Activated effector memory CD4-positive, alpha-beta T cell treated with Interleukin-2 at 50 U/mL for 16 hours (primary cell): Measurements from ENCODE around the gene SLC2A2.

Experiments
- DNase-seq: peaks from one replicate; pipeline ENCODE4 v3.0.0-alpha.2; 2020

SLC2A2 gene

DNA sequence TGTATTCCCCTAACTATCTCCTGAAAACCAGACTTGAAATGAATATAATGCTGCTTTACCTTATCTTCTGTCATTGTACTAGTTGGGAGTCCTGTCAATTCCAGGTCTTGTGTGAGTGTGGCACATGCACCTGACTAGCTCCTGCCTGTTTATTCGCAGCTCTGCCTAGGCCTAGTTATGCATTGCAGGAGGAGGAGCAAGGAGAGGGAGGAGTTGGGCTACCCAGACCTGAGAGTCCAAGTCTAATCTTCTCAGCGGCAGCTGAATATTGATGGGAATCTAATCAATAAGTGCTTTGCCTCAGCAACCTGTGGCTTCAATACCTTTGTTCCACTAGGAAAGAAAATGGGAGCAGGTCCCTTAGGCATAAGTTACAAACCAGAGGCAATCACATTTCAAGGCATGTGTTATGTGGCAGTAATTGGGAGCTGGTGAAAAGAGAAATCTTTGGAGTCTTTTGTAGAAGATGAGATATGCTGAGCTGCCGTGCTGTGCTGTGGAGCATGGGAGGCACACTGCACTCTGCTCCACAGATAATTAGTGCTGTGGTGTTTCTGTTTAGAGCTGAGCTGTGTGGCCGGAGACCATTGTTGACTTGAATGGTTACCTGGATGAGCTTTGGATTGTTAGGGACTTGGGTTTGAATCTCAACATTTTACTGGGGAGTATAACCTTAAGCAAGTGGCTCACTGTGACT, at the start of gene SLC2A2:
TSS of gene SLC2A2 (minus strand) at position 124 of the 697 bp plus-strand sequence. CDS start at position 74, 50 bp downstream.
- no peak for DNase-seq

- DNase-seq, result no peak
These were observed 45.9 kb upstream of the SLC2A2 start for GRCh38 chr3:171072432-171072831.

DNA sequence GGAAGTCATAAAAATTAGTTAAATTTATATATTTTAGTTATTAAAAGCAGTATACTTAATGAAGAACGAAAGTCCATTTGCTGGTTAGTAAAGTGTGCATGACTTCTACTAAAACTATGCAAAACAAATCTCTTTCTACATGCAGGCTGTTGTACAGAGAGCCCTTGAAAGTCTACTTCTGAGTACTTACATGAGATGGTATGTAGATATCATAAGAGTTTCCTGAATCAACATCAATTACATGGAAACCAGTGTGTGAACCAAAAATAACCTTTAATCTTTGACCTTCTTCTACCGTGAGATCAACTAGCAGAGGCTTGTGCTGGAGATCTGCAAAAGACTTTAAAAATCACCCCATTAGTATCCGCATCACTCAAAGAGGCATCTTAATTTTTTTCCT, 42.1 kb upstream of the SLC2A2 start:
- no peak for DNase-seq

GRCh38 chr3:171066206-171066605, 39.7 kb upstream of the SLC2A2 start:
- no peak for DNase-seq

GRCh38 chr3:171065732-171066131, 39.2 kb upstream of the SLC2A2 start:
- DNase-seq, result no peak

DNA sequence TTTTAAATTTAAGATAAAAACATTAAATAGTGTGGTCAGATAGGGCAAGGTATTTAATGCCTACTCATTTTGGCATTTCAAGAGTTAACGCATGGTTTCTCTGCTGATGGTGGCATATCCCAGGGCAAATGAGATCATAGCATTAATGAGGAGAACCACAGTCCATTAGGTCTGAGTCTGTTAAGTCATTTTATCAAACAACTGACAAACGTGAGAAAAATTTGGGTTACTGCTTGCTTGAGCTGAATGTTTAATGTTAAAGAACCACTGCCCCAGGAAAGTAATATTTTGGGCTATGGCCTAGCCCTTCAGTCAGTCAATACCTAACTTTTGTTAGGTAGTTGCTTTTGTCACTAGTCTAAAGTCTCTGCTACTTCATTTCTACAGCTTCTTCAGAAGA, 37.9 kb upstream of the SLC2A2 start:
- DNase-seq, result no peak

- no peak for DNase-seq
These were observed 35.2 kb upstream of the SLC2A2 start for GRCh38 chr3:171061749-171062148.

GRCh38 chr3:171059978-171060377, 33.5 kb upstream of the SLC2A2 start:
- no peak for DNase-seq

DNA sequence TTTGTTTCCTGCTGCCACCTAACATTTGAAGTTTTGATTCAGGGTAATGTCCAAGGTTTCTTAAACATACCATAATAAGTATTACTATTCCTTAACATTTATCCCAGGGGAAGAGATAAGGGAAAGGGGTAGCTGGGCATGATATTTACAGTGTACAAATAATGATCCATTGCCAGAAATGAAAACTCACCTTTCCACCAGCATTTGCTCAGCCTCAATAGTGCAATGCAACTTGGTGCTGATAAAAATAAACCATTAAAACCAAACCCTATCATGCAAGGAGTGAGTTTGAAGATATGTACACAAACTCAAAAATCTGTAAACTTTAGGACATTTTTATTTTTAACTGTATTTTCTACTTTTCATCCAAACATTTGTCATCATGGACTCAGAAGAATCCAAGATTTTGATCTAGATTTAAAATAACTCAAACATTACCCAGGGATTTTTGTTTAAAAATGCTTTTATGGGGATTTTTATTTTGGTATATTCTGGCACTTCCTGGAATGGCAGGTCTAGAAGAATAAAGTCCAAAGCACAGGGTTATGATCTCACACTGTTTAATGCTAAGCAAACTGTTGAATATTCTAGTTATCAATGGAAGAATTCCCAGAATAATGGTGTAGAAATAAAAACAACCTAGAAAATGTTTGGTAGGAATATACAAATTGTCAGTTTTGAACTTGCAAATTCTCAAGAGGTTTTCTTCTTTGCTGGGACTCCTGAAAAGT, 32.5 kb upstream of the SLC2A2 start:
- DNase-seq, result no peak

GRCh38 chr3:171058058-171058457, 31.5 kb upstream of the SLC2A2 start:
- no peak for DNase-seq

DNA sequence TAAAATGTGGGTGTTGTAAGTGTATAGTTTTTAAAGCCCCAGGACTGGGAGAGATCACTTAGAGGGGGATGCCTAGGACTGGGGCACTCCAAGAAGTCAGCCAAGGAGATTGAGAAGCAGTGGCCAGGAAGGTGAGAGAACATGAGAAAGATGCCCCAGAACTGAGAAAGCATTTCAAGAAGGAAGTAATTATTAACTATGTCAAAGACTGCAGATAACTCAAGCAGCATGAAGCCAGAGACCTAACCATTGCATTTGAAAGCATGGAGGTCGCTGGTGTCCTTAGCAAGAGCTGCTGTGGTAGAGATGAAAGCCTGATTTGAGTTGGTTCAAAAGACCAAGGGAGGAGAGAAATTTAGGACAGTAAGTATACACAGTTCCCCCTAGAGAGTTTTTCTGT, 30.6 kb upstream of the SLC2A2 start:
- DNase-seq, result no peak

DNA sequence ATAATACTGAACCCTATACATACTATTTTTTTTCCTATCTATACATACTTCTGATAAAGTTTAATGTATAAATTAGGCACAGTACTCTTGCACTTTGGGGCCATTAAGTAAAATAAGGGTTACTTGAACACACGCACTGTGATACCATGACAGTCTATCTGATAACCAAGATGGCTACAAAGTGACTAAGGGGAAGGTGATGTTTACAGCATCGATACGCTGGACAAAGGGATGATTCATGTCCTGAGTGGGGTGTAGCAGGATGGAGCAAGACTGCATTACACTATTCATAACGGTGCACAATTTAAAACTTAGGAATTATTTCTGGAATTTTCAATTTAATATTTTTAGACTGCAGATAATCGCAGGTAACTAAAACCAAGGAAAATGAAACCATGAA, 30.0 kb upstream of the SLC2A2 start:
- no peak for DNase-seq

DNA sequence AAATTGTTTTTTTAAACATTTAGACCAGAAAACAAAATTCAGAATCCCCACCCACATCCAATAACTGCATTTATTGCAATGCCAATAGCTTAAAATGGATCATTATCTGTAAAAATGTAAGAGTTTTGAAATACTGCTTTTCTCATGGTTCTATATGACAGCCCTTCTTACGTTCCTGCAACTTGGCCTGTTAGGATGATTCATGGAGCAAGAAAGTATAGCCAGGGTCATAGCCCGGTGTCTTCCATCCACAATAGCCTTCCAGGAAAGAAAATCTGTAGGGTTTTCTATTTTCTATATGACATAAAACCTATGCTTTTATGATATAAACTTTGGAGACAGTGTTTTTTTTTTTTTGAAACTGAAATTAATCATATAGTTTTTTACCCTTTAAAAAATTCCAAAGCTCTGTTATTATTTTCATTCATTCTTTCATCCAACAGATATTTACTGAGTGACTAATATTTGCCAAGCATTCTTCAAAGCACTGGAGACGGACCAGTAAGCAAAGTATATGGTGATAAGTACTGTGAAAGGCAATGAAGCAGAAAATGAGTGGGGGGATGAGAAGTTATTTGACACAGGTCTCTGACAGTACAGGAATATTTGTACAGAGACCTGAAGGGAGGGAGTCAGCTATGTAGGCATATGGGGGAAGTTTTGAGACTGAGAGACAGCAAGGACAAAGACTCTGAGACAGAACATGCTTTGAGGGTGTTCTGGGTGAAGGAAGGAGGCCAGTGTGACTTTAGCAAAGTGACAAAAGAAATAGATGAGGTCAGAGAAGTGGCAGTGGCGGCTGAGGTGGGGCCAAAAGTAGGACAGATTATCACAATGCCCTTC, 29.0 kb upstream of the SLC2A2 start:
- no peak for DNase-seq

DNA sequence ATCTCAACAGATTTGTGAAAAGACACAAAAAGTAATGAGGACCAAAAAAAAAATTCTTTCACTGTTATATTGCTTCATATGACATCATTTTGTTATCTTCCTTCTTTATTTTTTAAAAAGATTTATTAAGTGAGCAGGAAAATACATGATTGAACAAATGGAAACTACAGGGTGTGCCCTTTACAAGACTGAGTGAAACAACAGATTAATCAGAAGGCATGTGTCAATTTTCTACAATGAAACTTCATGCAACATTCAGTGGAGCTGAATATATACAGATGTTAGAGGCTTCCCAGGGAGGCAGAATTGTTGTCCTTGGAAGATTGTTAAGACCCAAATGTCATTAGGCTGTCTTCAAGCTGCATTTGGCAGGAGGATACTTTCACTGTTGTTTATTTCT, 28.4 kb upstream of the SLC2A2 start:
- no peak for DNase-seq

GRCh38 chr3:171054231-171054630, 27.7 kb upstream of the SLC2A2 start:
- DNase-seq, result no peak

DNA sequence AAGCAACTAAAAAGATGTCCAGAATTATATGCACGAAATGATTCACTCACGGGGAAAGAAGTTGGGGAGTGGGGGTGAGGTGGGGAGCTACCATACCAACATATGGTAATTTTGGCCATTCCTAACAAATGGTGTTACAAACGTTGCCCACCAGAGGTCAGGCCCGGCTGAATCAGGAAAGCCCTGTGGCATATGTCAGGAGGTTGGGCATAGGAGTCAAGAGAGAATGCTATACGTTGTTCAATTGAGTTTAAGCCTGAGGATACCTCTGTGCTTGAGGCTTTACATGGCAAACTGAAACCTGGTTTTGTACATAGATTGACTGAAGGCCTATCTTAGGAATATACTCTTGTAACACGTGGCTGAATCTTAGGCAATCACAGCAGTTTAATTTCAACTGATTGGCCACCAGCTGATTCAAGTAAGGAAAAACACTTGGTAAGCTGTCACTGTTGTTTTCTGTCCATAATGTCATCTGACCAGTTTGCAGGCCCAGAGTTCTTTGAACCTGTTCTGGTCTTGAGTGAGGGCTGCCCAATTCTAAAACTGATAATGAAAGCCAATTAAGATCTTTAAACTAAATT, 23.4 kb upstream of the SLC2A2 start:
- peak; percentile 14 for DNase-seq

GRCh38 chr3:171046760-171047159, 20.2 kb upstream of the SLC2A2 start:
- no peak for DNase-seq

DNA sequence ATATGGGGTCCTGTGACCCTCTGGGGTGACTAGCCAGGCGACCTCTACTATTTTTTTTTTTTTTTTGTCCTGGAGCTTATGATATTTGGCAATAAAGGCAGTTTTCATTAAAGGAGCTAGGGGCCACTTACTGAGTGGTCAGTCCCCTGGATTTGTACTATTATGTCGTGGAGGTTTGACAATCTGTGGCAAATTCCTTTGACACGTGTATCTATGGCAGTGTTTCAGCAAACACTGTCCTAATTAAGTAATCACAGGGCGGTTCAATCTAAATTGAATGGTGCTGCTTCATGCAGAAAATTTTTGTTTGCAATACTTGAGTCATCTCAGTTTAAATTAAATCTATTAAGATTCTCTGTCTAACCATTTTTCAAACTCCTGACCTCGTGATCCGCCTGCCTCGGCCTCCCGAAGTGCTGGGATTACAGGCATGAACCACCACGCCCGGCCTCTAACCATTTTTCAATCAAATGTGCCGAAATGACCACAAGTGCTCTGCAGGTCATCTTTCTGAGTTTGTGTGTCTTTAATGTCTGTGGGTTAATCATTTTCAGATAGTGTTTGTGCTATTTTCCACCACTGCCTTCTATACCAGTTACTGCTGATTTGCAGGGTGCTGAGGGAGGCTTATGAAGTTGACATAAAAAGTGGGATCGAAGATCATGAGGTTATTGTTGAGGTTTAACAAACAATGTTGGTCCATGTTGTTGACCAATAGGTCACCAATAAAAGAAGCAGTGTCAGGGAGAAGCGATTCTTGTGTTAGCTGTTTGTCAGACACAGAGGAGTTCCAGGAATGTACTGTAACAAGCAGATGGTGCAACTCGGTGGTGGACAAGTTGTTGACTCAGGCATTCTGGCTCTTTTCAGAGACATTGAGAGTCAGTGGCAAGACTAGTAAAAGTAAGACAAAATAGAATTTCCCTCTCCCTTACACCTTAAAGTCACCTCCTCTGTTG, 18.6 kb upstream of the SLC2A2 start:
- DNase-seq, result no peak

DNA sequence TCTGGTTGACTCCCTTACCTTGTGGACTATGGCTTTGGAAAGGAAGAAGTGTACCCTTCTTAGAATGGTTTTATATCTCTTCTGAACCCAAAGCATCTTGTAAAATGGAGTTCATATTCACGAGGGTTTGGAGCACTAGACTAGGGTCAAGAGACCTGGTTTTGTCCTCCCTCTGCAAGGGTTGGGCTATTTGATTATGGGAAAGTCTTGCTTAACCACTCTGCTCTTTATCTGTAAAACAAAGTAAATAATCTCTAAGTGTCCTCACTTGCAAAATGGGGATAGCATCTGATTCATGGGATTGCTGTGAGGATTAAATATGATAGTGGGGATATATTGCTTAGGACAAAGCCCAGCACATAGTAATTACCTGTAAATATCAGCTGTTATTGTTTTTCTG, 17.9 kb upstream of the SLC2A2 start:
- no peak for DNase-seq

- no peak for DNase-seq
These were observed 13.2 kb upstream of the SLC2A2 start for GRCh38 chr3:171039674-171040073.

DNA sequence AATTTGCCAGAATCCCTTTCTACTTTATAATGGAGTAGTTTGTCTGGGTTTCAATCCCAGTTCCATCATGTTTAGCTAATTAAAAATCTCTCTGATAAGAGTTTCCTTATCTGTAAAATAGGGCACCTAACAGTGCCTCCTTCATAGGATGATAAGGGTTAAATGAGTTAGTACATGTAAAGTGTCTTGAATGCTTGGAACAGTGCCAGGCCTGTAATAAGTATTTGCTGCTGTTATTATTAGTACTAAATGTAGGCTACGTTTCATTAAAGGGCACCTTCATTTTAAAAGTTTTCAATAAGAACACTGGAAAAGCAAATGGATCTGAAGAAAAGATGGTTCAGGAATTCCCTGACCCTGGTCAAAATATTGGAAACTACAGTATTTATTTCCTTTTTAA, 11.8 kb upstream of the SLC2A2 start:
- no peak for DNase-seq

- no peak for DNase-seq
These were observed 2.3 kb upstream of the SLC2A2 start for GRCh38 chr3:171028779-171029232.
